Hematopoietic multipotent progenitor cell (in vitro differentiated cells): Measurements from ENCODE around the gene PCDHGA1. TPM values are rescaled to one million over a fixed set of nuclear protein-coding genes. Genes with fewer than 3 reads are reported as not detected.
A peak's percentile ranks its signal among the peaks of the same experiment; 100 is the strongest.
"Not testable (repeated sequence)": the region's sequence is repeated elsewhere in the genome, so short reads cannot be mapped to it uniquely, and the experiment has no call there.

Experiments
- DNase-seq, 3 donors: peaks; one replicate each; pipeline ENCODE4 v3.0.0-alpha.2; 2011 to 2015; ENCODE audit warnings: low read depth in 2 of 3, low spot score in 2 of 3
- total RNA-seq: library from RNA; depleted of rRNA; stranded (reverse); fragments of >200 nt; gene quantifications from one replicate; pipeline ENCODE4 v1.2.3, GENCODE V29; 2012

Gene PCDHGA1
- total RNA-seq, 1 donor: under 0.01 TPM

DNA sequence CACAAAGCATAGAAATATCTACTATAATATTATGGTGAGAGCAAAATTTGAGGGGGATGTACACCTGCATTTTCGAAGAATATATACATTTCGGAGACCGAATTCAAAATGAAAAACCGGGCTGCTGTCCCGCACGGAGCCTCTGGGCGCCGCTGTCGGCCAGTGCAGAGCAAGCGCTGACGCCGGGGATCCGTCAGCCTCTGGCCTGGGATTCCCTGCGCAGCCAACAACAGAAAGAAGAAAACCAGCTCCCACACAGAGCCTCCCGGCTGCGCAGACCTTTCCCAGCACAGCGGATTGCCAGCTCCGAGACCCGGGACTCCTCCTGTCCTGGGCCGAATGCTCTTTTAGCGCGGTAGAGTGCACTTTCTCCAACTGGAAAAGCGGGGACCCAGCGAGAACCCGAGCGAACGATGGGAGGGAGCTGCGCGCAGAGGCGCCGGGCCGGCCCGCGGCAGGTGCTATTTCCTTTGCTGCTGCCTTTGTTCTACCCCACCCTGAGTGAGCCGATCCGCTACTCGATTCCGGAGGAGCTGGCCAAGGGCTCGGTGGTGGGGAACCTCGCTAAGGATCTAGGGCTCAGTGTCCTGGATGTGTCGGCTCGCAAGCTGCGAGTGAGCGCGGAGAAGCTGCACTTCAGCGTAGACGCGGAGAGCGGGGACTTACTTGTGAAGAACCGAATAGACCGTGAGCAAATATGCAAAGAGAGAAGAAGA is 77.6 kb downstream of the PCDHGA1 start, which contains the start of gene PCDHGB6:
PCDHGB6 (plus strand) TSS at position 232 of the 716 bp plus-strand sequence; CDS start at position 414, 182 bp downstream.
- DNase-seq: peak in 2 of 3 donors; percentile 42 to 58

DNA sequence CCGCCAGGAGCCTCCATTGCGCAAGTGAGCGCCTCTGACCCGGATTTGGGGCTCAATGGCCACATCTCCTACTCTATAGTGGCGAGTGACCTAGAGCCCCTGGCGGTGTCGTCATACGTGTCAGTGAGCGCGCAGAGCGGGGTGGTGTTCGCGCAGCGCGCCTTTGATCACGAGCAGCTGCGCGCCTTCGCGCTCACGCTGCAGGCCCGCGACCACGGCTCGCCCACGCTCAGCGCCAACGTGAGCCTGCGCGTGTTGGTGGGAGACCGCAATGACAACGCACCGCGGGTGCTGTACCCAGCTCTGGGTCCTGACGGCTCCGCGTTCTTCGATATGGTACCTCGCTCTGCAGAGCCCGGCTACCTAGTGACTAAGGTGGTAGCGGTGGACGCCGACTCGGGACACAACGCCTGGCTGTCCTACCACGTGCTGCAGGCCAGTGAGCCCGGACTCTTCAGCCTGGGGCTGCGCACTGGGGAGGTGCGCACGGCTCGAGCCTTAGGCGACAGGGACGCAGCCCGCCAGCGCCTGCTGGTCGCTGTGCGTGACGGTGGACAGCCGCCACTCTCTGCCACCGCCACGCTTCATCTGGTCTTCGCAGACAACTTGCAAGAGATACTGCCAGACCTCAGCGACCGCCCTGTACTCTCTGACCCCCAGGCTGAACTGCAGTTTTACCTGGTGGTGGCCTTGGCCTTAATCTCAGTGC is 79.4 kb downstream of the PCDHGA1 start:
- no peak for DNase-seq

DNA sequence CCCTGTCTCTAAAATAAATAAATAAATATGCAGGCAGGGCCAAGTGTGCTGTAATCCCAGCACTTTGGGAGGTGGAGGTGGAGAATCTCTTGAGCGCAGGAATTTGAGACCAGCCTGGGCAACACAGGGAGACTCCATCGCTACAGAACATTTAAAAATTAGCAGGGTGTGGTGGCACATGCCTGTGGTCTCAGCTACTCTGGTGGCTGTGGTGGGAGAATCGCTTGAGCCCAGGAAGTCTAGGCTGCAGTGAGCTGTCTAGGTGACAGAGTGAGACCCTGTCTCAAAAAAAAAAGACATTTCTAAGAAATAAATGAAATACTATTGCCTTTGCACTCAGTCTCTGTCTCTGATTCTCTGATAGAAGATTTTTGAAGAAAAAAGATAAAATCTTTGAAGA is 81.3 kb downstream of the PCDHGA1 start:
- DNase-seq: no peak

DNA sequence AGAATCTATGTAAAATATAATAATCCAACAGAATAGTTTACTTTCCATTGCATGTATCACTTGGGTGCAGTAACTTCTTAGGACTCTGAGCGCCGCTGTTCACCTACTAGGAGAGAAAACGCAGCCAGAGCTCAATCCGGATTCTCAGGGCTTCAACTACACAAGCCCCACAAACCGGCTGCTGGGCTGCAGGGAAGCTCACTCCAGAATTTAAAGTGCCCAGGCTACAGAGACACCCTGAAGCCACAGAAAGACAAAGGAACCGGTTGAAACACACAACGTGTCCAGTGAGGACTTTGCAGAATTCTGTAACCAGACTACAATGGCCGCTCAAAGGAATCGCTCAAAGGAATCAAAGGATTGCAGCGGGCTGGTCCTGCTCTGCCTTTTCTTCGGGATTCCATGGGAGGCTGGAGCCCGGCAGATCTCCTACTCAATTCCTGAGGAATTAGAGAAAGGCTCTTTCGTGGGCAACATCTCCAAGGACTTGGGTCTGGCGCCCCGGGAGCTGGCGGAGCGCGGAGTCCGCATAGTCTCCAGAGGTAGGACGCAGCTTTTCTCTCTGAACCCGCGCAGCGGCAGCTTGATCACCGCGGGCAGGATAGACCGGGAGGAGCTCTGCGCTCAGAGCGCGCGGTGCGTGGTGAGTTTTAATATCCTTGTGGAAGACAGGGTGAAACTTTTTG is 82.7 kb downstream of the PCDHGA1 start, which contains the start of gene PCDHGA10:
PCDHGA10 (plus strand) TSS at position 134 of the 686 bp plus-strand sequence; CDS start at position 323, 189 bp downstream.
- DNase-seq: peak in 2 of 3 donors; percentile 61 to 82

DNA sequence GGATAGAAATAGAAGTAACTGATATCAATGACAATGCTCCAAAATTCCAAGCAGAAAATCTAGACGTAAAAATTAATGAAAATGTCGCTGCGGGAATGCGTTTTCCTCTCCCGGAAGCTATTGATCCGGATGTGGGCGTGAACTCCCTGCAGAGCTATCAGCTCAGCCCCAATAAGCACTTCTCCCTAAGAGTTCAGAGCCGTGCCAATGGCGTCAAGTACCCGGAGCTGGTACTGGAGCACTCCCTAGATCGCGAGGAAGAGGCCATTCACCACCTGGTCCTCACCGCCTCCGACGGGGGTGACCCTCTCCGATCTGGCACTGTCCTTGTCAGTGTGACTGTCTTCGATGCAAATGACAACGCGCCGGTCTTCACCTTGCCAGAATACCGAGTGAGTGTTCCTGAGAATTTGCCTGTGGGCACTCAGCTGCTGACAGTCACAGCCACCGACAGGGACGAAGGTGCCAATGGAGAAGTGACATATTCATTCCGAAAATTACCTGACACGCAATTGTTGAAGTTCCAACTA is 83.3 kb downstream of the PCDHGA1 start:
- no peak for DNase-seq

DNA sequence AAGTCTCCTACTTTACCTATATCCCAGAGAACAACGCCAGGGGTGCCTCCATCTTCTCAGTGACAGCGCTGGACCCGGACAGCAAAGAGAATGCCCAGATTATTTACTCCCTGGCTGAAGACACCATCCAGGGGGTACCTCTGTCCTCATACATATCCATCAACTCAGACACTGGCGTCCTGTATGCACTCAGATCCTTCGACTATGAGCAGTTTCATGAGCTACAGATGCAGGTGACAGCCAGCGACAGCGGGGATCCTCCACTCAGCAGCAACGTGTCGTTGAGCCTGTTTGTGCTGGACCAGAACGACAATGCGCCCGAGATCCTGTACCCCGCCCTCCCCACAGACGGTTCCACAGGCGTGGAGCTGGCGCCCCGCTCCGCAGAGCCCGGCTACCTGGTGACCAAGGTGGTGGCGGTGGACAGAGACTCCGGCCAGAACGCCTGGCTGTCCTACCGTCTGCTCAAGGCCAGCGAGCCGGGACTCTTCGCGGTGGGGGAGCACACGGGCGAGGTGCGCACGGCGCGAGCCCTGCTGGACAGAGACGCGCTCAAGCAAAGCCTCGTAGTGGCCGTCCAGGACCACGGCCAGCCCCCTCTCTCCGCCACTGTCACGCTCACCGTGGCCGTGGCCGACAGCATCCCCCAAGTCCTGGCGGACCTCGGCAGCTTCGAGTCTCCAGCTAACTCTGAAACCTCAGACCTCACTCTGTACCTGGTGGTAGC is 84.4 kb downstream of the PCDHGA1 start:
- DNase-seq: not testable (repeated sequence)

DNA sequence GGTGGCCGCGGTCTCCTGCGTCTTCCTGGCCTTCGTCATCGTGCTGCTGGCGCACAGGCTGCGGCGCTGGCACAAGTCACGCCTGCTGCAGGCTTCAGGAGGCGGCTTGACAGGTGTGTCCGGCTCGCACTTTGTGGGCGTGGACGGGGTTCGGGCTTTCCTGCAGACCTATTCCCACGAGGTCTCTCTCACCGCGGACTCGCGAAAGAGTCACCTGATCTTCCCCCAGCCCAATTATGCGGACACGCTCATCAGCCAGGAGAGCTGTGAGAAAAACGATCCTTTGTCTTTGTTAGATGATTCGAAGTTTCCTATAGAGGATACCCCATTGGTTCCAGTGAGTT is 84.9 kb downstream of the PCDHGA1 start:
- DNase-seq: not testable (repeated sequence)

DNA sequence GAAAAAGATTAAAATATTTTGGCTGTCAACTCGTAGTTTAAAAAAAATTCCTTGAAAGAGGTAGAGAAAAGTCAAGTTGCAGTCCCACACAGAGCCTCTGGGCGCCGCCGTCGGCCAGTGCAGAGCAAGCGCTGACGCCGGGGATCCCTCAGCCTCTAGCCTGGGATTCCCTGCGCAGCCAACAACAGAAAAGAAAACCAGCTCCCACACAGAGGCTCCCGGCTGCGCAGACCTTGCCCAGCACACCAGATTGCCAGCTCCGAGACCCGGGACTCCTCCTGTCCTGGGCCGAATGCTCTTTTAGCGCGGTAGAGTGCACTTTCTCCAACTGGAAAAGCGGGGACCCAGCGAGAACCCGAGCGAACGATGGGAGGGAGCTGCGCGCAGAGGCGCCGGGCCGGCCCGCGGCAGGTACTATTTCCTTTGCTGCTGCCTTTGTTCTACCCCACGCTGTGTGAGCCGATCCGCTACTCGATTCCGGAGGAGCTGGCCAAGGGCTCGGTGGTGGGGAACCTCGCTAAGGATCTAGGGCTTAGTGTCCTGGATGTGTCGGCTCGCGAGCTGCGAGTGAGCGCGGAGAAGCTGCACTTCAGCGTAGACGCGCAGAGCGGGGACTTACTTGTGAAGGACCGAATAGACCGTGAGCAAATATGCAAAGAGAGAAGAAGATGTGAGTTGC is 87.3 kb downstream of the PCDHGA1 start, which contains the start of gene PCDHGB7:
PCDHGB7 (plus strand) TSS at position 184 of the 679 bp plus-strand sequence; CDS start at position 367, 183 bp downstream.
- peak in 2 of 3 donors; percentile 70 to 80 for DNase-seq

DNA sequence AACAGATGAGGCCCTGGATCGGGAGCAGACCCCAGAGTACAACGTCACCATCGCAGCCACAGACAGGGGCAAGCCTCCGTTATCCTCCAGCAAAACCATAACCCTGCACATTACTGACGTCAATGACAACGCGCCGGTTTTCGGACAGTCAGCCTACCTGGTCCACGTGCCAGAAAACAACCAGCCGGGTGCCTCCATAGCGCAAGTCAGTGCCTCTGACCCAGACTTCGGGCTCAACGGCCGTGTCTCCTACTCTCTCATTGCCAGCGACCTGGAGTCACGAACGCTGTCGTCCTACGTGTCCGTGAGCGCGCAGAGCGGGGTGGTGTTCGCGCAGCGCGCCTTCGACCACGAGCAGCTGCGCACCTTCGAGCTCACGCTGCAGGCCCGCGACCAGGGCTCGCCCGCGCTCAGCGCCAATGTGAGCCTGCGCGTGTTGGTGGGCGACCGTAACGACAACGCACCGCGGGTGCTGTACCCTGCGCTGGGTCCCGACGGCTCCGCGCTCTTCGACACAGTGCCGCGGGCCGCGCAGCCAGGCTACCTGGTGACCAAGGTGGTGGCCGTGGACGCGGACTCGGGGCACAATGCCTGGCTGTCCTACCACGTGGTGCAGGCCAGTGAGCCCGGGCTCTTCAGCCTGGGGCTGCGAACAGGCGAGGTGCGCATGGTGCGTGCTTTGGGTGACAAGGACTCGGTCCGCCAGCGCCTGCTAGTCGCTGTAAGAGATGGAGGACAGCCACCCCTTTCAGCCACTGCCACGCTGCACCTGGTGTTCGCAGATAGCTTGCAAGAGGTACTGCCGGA is 89.0 kb downstream of the PCDHGA1 start:
- DNase-seq: no peak

DNA sequence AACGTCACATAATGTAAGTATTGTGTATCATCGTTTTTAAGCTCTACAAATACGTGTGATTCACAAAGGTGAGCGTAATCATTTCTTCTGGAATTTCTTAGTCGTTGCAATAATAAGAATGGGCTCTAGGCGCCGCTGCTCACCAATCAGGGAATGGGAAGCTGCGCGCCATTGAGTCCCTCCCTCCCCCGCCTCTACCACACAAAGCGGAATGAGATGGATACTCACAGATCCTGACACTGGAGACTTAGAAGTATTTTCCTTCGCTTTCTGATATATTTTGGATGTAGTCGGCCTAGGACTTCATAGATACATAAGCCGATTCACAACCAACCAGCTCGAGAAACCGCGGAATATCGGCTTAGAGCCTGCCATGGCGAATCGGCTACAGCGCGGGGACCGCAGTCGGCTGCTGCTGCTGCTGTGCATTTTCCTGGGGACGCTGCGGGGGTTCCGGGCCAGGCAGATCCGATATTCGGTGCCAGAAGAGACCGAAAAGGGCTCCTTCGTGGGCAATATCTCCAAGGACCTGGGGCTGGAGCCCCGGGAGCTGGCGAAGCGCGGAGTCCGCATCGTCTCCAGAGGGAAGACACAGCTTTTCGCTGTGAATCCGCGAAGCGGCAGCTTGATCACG is 90.7 kb downstream of the PCDHGA1 start, which contains the start of gene PCDHGA11:
PCDHGA11 (plus strand) TSS at position 197 of the 634 bp plus-strand sequence; CDS start at position 374, 177 bp downstream.
- peak in 2 of 3 donors; percentile 63 to 78 for DNase-seq

DNA sequence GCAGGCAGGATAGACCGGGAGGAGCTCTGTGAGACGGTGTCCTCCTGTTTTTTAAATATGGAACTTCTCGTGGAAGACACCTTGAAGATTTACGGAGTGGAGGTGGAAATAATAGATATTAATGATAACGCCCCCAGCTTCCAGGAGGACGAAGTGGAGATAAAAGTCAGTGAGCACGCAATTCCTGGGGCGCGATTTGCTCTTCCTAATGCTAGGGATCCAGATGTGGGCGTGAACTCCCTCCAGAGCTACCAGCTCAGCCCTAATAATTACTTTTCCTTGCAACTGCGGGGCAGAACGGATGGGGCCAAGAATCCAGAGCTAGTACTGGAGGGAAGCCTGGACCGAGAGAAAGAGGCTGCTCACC is 91.2 kb downstream of the PCDHGA1 start:
- DNase-seq: no peak

DNA sequence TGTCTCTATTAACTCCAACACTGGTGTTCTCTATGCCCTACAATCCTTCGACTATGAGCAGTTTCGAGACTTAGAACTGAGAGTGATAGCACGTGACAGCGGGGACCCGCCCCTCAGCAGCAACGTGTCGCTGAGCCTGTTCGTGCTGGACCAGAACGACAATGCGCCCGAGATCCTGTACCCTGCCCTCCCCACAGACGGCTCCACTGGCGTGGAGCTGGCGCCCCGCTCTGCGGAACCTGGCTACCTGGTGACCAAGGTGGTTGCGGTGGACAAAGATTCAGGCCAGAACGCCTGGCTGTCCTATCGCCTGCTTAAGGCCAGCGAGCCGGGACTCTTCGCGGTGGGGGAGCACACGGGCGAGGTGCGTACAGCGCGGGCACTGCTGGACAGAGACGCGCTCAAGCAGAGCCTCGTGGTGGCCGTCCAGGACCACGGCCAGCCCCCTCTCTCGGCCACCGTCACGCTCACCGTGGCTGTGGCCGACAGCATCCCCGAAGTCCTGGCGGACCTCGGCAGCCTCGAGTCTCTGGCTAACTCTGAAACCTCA is 92.5 kb downstream of the PCDHGA1 start:
- no peak for DNase-seq

DNA sequence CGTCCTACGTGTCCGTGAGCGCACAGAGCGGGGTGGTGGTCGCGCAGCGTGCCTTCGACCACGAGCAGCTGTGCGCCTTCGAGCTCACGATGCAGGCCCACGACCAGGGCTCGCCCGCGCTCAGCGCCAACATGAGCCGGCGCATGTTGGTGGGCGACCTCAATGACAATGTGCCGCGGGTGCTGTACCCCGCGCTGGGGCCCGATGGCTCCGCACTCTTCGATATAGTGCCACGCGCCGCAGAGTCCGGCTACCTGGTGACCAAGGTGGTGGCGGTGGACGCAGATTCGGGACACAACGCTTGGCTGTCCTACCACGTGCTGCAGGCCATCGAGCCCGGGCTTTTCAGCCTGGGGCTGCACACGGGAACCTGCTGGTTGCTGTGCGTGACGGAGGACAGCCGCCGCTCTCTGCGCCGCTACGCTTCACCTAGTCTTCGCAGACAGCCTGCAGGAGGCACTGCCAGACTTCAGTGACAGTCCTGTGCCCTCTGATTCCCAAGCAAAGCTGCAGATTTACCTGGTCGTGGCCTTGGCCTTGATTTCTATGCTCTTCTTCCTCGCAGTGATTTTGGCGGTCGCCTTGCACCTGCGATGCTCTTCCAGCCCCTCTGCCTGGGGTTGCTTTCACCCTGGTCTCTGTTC is 97.6 kb downstream of the PCDHGA1 start:
- no peak for DNase-seq

DNA sequence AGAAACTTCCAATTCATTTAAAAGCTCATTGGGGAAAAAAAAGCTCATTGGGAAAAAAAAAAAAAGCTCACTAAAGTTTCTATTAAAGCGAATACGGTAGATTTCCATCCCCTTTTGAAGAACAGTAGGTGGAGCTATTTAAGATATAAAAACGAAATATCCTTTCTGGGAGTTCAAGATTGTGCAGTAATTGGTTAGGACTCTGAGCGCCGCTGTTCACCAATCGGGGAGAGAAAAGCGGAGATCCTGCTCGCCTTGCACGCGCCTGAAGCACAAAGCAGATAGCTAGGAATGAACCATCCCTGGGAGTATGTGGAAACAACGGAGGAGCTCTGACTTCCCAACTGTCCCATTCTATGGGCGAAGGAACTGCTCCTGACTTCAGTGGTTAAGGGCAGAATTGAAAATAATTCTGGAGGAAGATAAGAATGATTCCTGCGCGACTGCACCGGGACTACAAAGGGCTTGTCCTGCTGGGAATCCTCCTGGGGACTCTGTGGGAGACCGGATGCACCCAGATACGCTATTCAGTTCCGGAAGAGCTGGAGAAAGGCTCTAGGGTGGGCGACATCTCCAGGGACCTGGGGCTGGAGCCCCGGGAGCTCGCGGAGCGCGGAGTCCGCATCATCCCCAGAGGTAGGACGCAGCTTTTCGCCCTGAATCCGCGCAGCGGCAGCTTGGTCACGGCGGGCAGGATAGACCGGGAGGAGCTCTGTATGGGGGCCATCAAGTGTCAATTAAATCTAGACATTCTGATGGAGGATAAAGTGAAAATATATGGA is 100.2 kb downstream of the PCDHGA1 start, which contains the start of gene PCDHGA12:
PCDHGA12 (plus strand) TSS at position 176 of the 782 bp plus-strand sequence; CDS start at position 429, 253 bp downstream.
- peak in 2 of 3 donors; percentile 74 to 82 for DNase-seq

DNA sequence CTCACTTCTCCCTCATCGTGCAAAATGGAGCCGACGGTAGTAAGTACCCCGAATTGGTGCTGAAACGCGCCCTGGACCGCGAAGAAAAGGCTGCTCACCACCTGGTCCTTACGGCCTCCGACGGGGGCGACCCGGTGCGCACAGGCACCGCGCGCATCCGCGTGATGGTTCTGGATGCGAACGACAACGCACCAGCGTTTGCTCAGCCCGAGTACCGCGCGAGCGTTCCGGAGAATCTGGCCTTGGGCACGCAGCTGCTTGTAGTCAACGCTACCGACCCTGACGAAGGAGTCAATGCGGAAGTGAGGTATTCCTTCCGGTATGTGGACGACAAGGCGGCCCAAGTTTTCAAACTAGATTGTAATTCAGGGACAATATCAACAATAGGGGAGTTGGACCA is 101.0 kb downstream of the PCDHGA1 start:
- no peak for DNase-seq

DNA sequence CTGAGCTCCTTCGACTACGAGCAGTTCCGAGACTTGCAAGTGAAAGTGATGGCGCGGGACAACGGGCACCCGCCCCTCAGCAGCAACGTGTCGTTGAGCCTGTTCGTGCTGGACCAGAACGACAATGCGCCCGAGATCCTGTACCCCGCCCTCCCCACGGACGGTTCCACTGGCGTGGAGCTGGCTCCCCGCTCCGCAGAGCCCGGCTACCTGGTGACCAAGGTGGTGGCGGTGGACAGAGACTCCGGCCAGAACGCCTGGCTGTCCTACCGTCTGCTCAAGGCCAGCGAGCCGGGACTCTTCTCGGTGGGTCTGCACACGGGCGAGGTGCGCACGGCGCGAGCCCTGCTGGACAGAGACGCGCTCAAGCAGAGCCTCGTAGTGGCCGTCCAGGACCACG is 102.0 kb downstream of the PCDHGA1 start:
- not testable (repeated sequence) for DNase-seq

DNA sequence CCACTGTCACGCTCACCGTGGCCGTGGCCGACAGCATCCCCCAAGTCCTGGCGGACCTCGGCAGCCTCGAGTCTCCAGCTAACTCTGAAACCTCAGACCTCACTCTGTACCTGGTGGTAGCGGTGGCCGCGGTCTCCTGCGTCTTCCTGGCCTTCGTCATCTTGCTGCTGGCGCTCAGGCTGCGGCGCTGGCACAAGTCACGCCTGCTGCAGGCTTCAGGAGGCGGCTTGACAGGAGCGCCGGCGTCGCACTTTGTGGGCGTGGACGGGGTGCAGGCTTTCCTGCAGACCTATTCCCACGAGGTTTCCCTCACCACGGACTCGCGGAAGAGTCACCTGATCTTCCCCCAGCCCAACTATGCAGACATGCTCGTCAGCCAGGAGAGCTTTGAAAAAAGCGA is 102.4 kb downstream of the PCDHGA1 start:
- not testable (repeated sequence) for DNase-seq
